ENCODE measurements around the gene SLC25A36.
"Not testable (repeated sequence)": the region's sequence is repeated elsewhere in the genome, so short reads cannot be mapped to it uniquely, and the experiment has no call there.

Gene SLC25A36

GRCh38 chr3:140995881-140996280, 54.2 kb downstream of the SLC25A36 start:
- Histone ChIP-seq H3K9me3 (ENCODE audit: control insufficient read depth, insufficient read depth, low read depth, low read length) (peaks cover 7% of the 10 kb centered on the region; the same call in 1 of the 2 replicates), H3K36me3 (ENCODE audit: control insufficient read depth, insufficient read depth, low read length) (no peaks in the 10 kb centered on the region)

GRCh38 chr3:141000027-141000663, 58.5 kb downstream of the SLC25A36 start:
- Histone ChIP-seq H3K36me3 (ENCODE audit: control insufficient read depth, insufficient read depth, low read length) (no peaks in the 10 kb centered on the region), H3K4me3 (ENCODE audit: low read depth, low read length) (no peak overlapping the region), H3K27ac (ENCODE audit: low read depth, low read length) (no peak overlapping the region), H3K27me3 (ENCODE audit: control insufficient read depth, insufficient read depth, low read length) (no peaks in the 10 kb centered on the region), H3K9me3 (ENCODE audit: control insufficient read depth, insufficient read depth, low read depth, low read length) (0 out of 2 replicates have a peak, but pooled peaks cover 4% of the 10 kb centered on the region), H3K4me1 (ENCODE audit: control insufficient read depth, insufficient read depth, low read length) (no peaks in the 10 kb centered on the region), H3K9ac (ENCODE audit: low read length) (no peak overlapping the region)

More at GRCh38 chr3:140995881-140996280, 54.2 kb downstream of the SLC25A36 start:
- Histone ChIP-seq H3K4me3 (ENCODE audit: low read depth, low read length) (no peak overlapping the region), H3K27me3 (ENCODE audit: control insufficient read depth, insufficient read depth, low read length) (no peaks in the 10 kb centered on the region), H3K9ac (ENCODE audit: low read length) (no peak overlapping the region), H3K4me1 (ENCODE audit: control insufficient read depth, insufficient read depth, low read length) (no peaks in the 10 kb centered on the region), H3K27ac (ENCODE audit: low read depth, low read length) (no peak overlapping the region)

DNA sequence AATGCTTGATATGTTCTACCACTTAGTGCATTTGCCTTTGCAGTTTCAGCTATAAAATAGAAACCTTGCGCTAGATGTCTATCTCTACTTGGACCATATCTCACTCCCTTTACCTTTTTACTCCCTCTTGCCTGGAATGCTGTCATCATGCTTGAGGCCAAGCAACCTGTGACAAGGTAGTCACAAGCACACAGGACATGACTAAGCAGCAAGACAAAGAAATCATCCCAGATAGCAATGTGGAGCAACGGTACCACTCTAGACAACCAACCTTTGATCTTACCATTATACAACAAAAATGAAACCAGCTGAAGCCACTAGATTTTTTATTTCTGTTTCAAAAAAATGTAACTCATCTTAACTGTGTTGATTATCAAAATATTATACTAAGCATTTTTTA, 59.0 kb downstream of the SLC25A36 start:
- no peaks in the 10 kb centered on the region for H3K27me3 ChIP-seq (ENCODE audit: control insufficient read depth, insufficient read depth, low read length)
- H3K9me3 ChIP-seq (ENCODE audit: control insufficient read depth, insufficient read depth, low read depth, low read length) = 0 out of 2 replicates have a peak, but pooled peaks cover 4% of the 10 kb centered on the region
- H3K9ac ChIP-seq (ENCODE audit: low read length) = no peak overlapping the region
- H3K4me1 ChIP-seq (ENCODE audit: control insufficient read depth, insufficient read depth, low read length) = no peaks in the 10 kb centered on the region
- no peak overlapping the region for H3K4me3 ChIP-seq (ENCODE audit: low read depth, low read length)
- no peak overlapping the region for H3K27ac ChIP-seq (ENCODE audit: low read depth, low read length)
- H3K36me3 ChIP-seq (ENCODE audit: control insufficient read depth, insufficient read depth, low read length) = no peaks in the 10 kb centered on the region

DNA sequence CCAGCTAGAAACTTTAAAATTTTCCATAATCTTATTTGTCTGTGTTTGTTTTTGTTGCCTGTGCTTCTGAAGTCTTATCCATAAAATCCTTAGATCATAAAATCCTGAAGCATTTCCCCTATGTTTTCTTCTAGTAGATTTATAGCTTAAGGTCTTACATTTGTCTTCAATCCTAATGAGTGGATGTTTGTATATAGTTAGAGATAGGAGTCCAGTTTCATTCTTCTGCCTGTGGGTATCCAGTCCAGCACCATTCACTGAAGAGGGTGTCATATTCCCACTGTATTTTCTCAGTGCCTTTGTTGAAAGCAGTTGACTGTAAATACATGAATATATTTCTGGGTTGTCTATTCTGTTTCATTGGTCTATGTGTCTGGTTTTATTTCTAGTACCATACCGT, 64.7 kb downstream of the SLC25A36 start:
- H3K27ac ChIP-seq (ENCODE audit: low read depth, low read length) = no peak overlapping the region
- no peaks in the 10 kb centered on the region for H3K36me3 ChIP-seq (ENCODE audit: control insufficient read depth, insufficient read depth, low read length)
- H3K27me3 ChIP-seq (ENCODE audit: control insufficient read depth, insufficient read depth, low read length) = 0 out of 2 replicates have a peak, but pooled peaks cover 3% of the 10 kb centered on the region
- no peak overlapping the region for H3K4me3 ChIP-seq (ENCODE audit: low read depth, low read length)
- no peaks in the 10 kb centered on the region for H3K9me3 ChIP-seq (ENCODE audit: control insufficient read depth, insufficient read depth, low read depth, low read length)
- no peak overlapping the region for H3K9ac ChIP-seq (ENCODE audit: low read length)
- peaks cover 1% of the 10 kb centered on the region; the same call in 1 of the 2 replicates for H3K4me1 ChIP-seq (ENCODE audit: control insufficient read depth, insufficient read depth, low read length)

DNA sequence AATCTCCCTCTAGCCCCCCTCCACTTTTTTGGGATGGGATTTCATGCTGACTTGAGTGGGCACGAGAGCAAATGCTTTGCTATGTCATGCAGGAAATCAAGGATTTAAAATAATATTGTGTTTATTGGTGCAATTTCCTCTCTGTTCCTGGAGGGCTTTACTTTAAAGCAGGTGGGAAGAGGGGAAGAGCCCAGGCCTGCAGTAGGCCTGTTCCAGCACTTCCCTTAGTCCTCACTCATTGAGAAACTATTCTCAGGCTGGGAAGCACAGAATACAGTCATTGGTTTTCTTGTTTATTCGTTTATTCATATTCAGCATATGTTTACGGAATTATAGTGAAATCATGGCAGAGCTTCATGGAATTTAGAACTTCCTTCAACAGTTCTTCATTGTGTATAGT, 67.9 kb downstream of the SLC25A36 start:
- no peak overlapping the region for H3K4me3 ChIP-seq (ENCODE audit: low read depth, low read length)
- no peak overlapping the region for H3K27ac ChIP-seq (ENCODE audit: low read depth, low read length)
- no peaks in the 10 kb centered on the region for H3K36me3 ChIP-seq (ENCODE audit: control insufficient read depth, insufficient read depth, low read length)
- H3K4me1 ChIP-seq (ENCODE audit: control insufficient read depth, insufficient read depth, low read length) = peaks cover 12% of the 10 kb centered on the region
- 0 out of 2 replicates have a peak, but pooled peaks cover 3% of the 10 kb centered on the region for H3K27me3 ChIP-seq (ENCODE audit: control insufficient read depth, insufficient read depth, low read length)
- H3K9me3 ChIP-seq (ENCODE audit: control insufficient read depth, insufficient read depth, low read depth, low read length) = no peaks in the 10 kb centered on the region
- H3K9ac ChIP-seq (ENCODE audit: low read length) = no peak overlapping the region

GRCh38 chr3:141011232-141011996, 69.8 kb downstream of the SLC25A36 start:
- no peaks in the 10 kb centered on the region for H3K9me3 ChIP-seq (ENCODE audit: control insufficient read depth, insufficient read depth, low read depth, low read length)
- H3K4me3 ChIP-seq (ENCODE audit: low read depth, low read length) = no peak overlapping the region
- H3K27ac ChIP-seq (ENCODE audit: low read depth, low read length) = no peak overlapping the region
- peaks cover 12% of the 10 kb centered on the region for H3K4me1 ChIP-seq (ENCODE audit: control insufficient read depth, insufficient read depth, low read length)
- no peaks in the 10 kb centered on the region for H3K36me3 ChIP-seq (ENCODE audit: control insufficient read depth, insufficient read depth, low read length)
- 0 out of 2 replicates have a peak, but pooled peaks cover 3% of the 10 kb centered on the region for H3K27me3 ChIP-seq (ENCODE audit: control insufficient read depth, insufficient read depth, low read length)
- H3K9ac ChIP-seq (ENCODE audit: low read length) = no peak overlapping the region

DNA sequence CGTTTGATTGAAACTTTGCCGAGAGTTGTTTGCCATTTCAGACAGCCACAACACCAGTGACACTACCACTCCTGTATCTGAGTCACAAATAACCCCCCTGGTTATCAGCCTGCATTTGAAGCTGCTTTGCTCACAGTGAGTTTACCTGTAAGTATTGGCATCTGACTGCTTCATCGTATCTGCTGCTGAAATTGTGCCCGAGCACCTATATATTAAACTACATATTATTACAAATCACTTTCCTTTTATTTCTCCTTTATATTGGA, 70.3 kb downstream of the SLC25A36 start:
- H3K36me3 ChIP-seq (ENCODE audit: control insufficient read depth, insufficient read depth, low read length) = no peaks in the 10 kb centered on the region
- H3K4me3 ChIP-seq (ENCODE audit: low read depth, low read length) = no peak overlapping the region

DNA sequence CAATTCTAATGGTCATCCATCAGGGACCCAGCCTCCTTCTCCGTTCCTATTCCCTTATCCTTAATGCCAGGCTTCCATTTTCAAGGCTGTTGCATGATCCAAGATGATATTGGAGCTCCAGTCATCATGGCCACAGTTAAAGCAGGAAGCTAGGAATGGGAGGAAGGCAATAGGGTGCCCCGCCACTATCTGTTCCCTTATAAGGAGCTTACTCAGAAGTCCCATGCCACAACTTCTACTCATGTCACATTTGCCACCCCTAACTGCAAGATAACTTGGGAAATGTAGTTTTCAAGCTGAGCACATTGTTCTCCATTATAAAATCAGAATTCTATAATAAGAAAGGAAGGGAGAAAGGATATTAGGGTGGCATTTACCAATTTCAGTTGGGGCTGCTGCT, 70.9 kb downstream of the SLC25A36 start:
- Histone ChIP-seq H3K4me1 (ENCODE audit: control insufficient read depth, insufficient read depth, low read length) (peaks cover 12% of the 10 kb centered on the region), H3K9ac (ENCODE audit: low read length) (no peak overlapping the region), H3K4me3 (ENCODE audit: low read depth, low read length) (no peak overlapping the region), H3K36me3 (ENCODE audit: control insufficient read depth, insufficient read depth, low read length) (no peaks in the 10 kb centered on the region), H3K27ac (ENCODE audit: low read depth, low read length) (no peak overlapping the region), H3K9me3 (ENCODE audit: control insufficient read depth, insufficient read depth, low read depth, low read length) (no peaks in the 10 kb centered on the region), H3K27me3 (ENCODE audit: control insufficient read depth, insufficient read depth, low read length) (0 out of 2 replicates have a peak, but pooled peaks cover 3% of the 10 kb centered on the region)

More for the DNA sequence above, 70.3 kb downstream of the SLC25A36 start:
- peaks cover 12% of the 10 kb centered on the region for H3K4me1 ChIP-seq (ENCODE audit: control insufficient read depth, insufficient read depth, low read length)
- H3K9me3 ChIP-seq (ENCODE audit: control insufficient read depth, insufficient read depth, low read depth, low read length) = no peaks in the 10 kb centered on the region
- no peak overlapping the region for H3K9ac ChIP-seq (ENCODE audit: low read length)
- H3K27ac ChIP-seq (ENCODE audit: low read depth, low read length) = no peak overlapping the region
- H3K27me3 ChIP-seq (ENCODE audit: control insufficient read depth, insufficient read depth, low read length) = 0 out of 2 replicates have a peak, but pooled peaks cover 3% of the 10 kb centered on the region

- no peak overlapping the region for H3K27ac ChIP-seq (ENCODE audit: low read depth, low read length)
- H3K4me3 ChIP-seq (ENCODE audit: low read depth, low read length) = no peak overlapping the region
- H3K27me3 ChIP-seq (ENCODE audit: control insufficient read depth, insufficient read depth, low read length) = 0 out of 2 replicates have a peak, but pooled peaks cover 3% of the 10 kb centered on the region
- H3K9me3 ChIP-seq (ENCODE audit: control insufficient read depth, insufficient read depth, low read depth, low read length) = no peaks in the 10 kb centered on the region
- no peak overlapping the region for H3K9ac ChIP-seq (ENCODE audit: low read length)
- H3K4me1 ChIP-seq (ENCODE audit: control insufficient read depth, insufficient read depth, low read length) = peaks cover 12% of the 10 kb centered on the region
- no peaks in the 10 kb centered on the region for H3K36me3 ChIP-seq (ENCODE audit: control insufficient read depth, insufficient read depth, low read length)
These were observed 73.8 kb downstream of the SLC25A36 start for GRCh38 chr3:141015481-141015880.

- not testable (repeated sequence) for H3K4me3 ChIP-seq (ENCODE audit: low read depth, low read length); H3K9ac ChIP-seq (ENCODE audit: low read length); H3K27me3 ChIP-seq (ENCODE audit: control insufficient read depth, insufficient read depth, low read length); H3K36me3 ChIP-seq (ENCODE audit: control insufficient read depth, insufficient read depth, low read length); H3K4me1 ChIP-seq (ENCODE audit: control insufficient read depth, insufficient read depth, low read length); H3K27ac ChIP-seq (ENCODE audit: low read depth, low read length); H3K9me3 ChIP-seq (ENCODE audit: control insufficient read depth, insufficient read depth, low read depth, low read length)
These were observed 76.0 kb downstream of the SLC25A36 start for GRCh38 chr3:141017366-141018322.

All from HUES6 (cell line).